Stimulated activated naive CD4-positive, alpha-beta T cell treated with Interleukin-2 at 50 U/mL for 16 hours (primary cell): Measurements from ENCODE around the gene RTKN.
"Not testable (repeated sequence)": the region's sequence is repeated elsewhere in the genome, so short reads cannot be mapped to it uniquely, and the experiment has no call there.

Source experiments
- DNase-seq: peaks from one replicate; lab custom pipeline; 2025; lab: John Stamatoyannopoulos, UW

The RTKN gene

GRCh38 chr2:74436848-74437695 is 4.7 kb downstream of the RTKN start:
- no peak for DNase-seq

GRCh38 chr2:74436111-74436805 is 5.5 kb downstream of the RTKN start:
- no peak for DNase-seq

GRCh38 chr2:74430502-74430901 is 11.2 kb downstream of the RTKN start:
- no peak for DNase-seq

GRCh38 chr2:74429487-74430451 is 12.0 kb downstream of the RTKN start:
- DNase-seq: no peak

GRCh38 chr2:74428675-74429074 is 13.1 kb downstream of the RTKN start:
- no peak for DNase-seq

- no peak for DNase-seq
These were observed 14.2 kb downstream of the RTKN start for GRCh38 chr2:74427551-74427950.

GRCh38 chr2:74426181-74426758 is 15.5 kb downstream of the RTKN start:
- no peak for DNase-seq

- no peak for DNase-seq
These were observed 16.2 kb downstream of the RTKN start for GRCh38 chr2:74425523-74425922.

- no peak for DNase-seq
These were observed 16.7 kb downstream of the RTKN start for GRCh38 chr2:74424995-74425406.

- no peak for DNase-seq
These were observed 17.4 kb downstream of the RTKN start for GRCh38 chr2:74424139-74424992.

- no peak for DNase-seq
These were observed 18.3 kb downstream of the RTKN start for GRCh38 chr2:74423231-74424095.

- peak; percentile 92 for DNase-seq
These were observed 20.4 kb downstream of the RTKN start, which contains the start of the genes C2orf81 and WDR54 for GRCh38 chr2:74421221-74421870. C2orf81 (minus strand) TSS chr2:74421619; CDS start chr2:74421560, 59 bp downstream. WDR54 (plus strand) TSS chr2:74421730; CDS start chr2:74422154, 424 bp downstream.

- DNase-seq: not testable (repeated sequence)
These were observed 21.2 kb downstream of the RTKN start for GRCh38 chr2:74420443-74421103.

GRCh38 chr2:74420006-74420405 is 21.7 kb downstream of the RTKN start:
- DNase-seq: no peak

- DNase-seq: no peak
These were observed 22.4 kb downstream of the RTKN start for GRCh38 chr2:74419345-74419744.

GRCh38 chr2:74418312-74418711 is 23.4 kb downstream of the RTKN start:
- DNase-seq: no peak

GRCh38 chr2:74417763-74418162 is 24.0 kb downstream of the RTKN start:
- no peak for DNase-seq

GRCh38 chr2:74417197-74417596 is 24.5 kb downstream of the RTKN start:
- DNase-seq: no peak

GRCh38 chr2:74416778-74417177 is 25.0 kb downstream of the RTKN start:
- DNase-seq: no peak
